Stimulated activated memory B cell treated with anti-CD40 and anti-IgM and Interleukin-4, amounts not matched to agents 10 μg/mL and 1 μg/mL and 100 μg/mL, for 72 hours (primary cell): Measurements from ENCODE around the gene ADD2.

ENCODE experiments used
- ATAC-seq: fragments of 150-1000 bp; cut with Tn5 transposase; 2 replicates; pipeline ENCODE4 v1.10.0; 2021
- H3K27ac Mint-ChIP-seq: one replicate; pipeline ENCODE4 v1.8.0; 2022; ENCODE audit warnings: mild to moderate bottlenecking, mixed read lengths
- H3K27me3 Mint-ChIP-seq: one replicate; pipeline ENCODE4 v1.8.0; 2022; ENCODE audit warnings: mixed read lengths
- H3K36me3 Mint-ChIP-seq: one replicate; pipeline ENCODE4 v1.8.0; 2022; ENCODE audit warnings: mixed read lengths
- H3K4me1 Mint-ChIP-seq: one replicate; pipeline ENCODE4 v1.8.0; 2022; ENCODE audit warnings: mixed read lengths
- H3K4me3 Mint-ChIP-seq: one replicate; pipeline ENCODE4 v1.8.0; 2022; ENCODE audit warnings: mild to moderate bottlenecking, moderate library complexity, mixed read lengths
- H3K9me3 Mint-ChIP-seq: one replicate; pipeline ENCODE4 v1.8.0; 2022; ENCODE audit warnings: mixed read lengths

The ADD2 gene

DNA sequence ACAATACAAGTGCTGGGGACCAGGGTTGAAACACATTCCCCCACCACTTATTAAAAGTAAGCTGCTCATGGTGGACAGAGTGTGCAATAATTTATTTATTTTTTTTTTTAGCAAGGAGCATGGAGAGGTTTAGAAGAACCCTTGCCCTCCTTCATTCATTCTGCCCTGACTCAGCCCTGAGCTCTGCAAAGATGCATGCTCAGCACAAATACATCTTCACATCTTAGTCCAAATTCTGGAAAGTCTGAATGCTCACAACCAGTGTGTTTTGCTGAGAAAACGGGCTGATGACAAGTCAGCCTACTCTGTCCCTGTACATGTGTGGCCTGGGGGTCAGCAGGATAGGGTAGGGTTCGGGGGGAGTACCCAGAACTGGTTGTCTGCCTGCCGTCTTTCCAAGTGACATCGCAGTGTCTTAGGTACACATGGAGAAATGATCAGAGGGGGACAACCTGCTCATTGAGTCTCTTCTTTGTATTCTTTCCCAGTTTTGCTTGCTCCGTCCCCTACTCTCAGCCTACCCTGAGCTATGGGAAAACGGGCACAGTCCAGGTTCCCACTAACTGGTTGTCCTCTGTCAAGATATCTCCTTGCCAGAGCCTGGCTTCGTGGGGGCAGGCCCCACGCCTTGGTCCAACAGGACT lies 76.4 kb downstream of the ADD2 start:
- no peak overlapping the region for H3K4me3 Mint-ChIP-seq
- H3K4me1 Mint-ChIP-seq, result peaks cover 8% of the 10 kb centered on the region
- no peak for ATAC-seq

DNA sequence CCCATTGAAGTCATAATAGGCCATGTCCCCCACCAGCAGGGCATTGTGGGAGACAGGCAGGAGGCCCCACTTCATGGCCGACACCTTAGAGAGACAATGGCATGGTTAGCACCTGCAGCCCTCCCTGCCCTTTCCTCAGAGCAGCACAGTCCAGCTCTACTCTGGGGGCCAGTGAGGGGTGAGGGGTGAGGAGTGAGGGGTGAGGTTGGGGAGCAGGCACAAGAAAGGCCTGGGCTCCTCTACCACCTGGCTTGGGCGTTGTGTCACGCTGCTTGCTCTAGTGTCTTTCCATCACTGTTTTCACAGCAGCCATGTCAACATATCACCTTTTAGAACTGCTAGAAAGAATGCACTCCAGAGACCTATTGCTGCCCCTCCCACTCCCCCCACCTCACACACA lies 77.2 kb downstream of the ADD2 start:
- Mint-ChIP-seq H3K36me3 (peaks cover 52% of the 10 kb centered on the region), H3K4me3 (no peak overlapping the region), H3K27me3 (no peaks in the 10 kb centered on the region), H3K9me3 (no peaks in the 10 kb centered on the region), H3K27ac (no peak overlapping the region), H3K4me1 (peaks cover 9% of the 10 kb centered on the region)
- ATAC-seq, result no peak

More for the DNA sequence above, 76.4 kb downstream of the ADD2 start:
- Mint-ChIP-seq H3K27me3 (no peaks in the 10 kb centered on the region), H3K36me3 (peaks cover 52% of the 10 kb centered on the region), H3K9me3 (no peaks in the 10 kb centered on the region), H3K27ac (no peak overlapping the region)

DNA sequence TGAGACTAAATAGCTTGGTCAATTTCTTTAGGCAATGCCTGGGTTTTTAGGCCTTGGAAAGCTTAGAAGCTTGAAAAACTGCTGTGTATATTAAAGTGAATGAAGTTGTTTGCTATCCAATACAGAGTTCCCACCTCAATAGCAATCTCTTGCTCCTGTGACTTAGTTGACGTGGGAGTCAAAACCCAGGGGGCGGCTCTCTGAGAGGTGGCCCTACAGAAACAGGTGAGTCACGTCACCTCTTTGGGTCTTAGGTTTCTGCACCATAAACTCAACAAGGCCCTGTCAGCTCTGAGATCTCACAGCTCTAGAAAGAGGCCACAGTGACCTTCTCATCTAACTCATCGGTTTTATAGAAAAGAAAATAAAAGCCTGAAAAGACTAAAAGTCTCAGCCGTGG lies 79.6 kb downstream of the ADD2 start:
- no peak overlapping the region for H3K27ac Mint-ChIP-seq
- H3K4me1 Mint-ChIP-seq, result peaks cover 9% of the 10 kb centered on the region

DNA sequence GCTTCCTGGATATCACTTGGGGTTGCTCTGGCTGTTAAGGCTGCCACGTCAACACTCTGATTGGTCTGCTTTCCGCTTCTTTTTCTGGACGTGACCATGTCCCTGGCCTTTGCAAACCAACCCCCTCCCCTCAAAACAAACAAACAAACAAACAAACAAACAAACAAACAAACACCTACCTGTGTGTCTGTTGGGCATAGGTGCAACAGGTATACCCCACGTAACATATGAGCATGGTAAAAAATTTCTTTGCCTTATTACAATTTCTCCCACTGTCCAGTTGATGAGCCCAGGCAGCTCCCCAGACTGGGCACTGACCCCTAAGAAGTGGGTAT lies 80.6 kb downstream of the ADD2 start:
- Mint-ChIP-seq H3K27ac (no peak overlapping the region), H3K4me1 (peaks cover 9% of the 10 kb centered on the region), H3K4me3 (no peak overlapping the region), H3K36me3 (peaks cover 39% of the 10 kb centered on the region), H3K9me3 (no peaks in the 10 kb centered on the region), H3K27me3 (no peaks in the 10 kb centered on the region)
- no peak for ATAC-seq

More for the DNA sequence above, 79.6 kb downstream of the ADD2 start:
- ATAC-seq, result no peak
- H3K9me3 Mint-ChIP-seq, result no peaks in the 10 kb centered on the region
- H3K36me3 Mint-ChIP-seq, result peaks cover 47% of the 10 kb centered on the region
- H3K4me3 Mint-ChIP-seq, result no peak overlapping the region
- no peaks in the 10 kb centered on the region for H3K27me3 Mint-ChIP-seq

DNA sequence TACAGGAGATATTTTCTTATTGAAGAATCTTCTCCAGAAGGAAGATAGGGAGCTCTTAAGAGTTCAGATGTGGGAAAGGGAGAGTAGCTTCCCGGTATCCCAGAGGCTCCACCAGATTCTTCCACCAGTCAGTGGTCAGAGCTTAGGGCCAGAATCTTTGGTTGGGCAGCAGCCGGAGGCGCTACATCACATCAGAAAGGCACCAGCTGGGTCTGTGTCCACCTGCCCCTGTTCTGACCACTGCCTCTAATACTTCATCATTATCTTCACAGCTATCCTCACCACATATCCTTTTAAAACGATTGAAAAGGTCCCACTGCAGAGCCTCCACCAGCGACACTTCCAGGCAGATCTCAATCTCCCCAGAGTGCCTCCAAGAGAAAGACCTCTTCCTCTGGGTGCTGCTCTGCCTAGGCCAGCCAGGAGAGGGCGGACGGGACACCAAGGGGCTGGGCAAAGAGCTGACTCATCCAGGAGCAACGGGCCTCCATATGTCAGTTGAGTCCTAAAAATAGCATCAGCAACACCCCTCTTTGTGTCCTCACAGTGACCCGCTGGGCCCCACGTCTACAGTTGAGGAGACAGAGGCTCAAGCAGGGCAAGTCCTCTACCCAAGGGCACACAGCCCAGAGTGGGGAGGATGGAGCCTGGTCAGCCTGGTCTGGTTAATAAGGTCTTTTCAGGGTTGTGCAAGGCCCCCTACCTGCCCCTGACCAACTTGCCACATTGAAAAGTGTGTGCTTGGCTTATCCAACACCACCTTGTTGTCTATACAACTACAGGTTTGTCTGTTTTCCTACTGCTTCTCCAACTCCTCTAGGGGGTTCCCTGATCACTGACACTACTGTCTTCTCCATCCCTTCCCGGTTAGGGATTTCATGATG lies 81.2 kb downstream of the ADD2 start:
- ATAC-seq, result peak; percentile 70
- no peak overlapping the region for H3K4me3 Mint-ChIP-seq
- peaks cover 33% of the 10 kb centered on the region for H3K36me3 Mint-ChIP-seq
- H3K27me3 Mint-ChIP-seq, result no peaks in the 10 kb centered on the region
- peaks cover 9% of the 10 kb centered on the region for H3K4me1 Mint-ChIP-seq
- no peak overlapping the region for H3K27ac Mint-ChIP-seq
- no peaks in the 10 kb centered on the region for H3K9me3 Mint-ChIP-seq

DNA sequence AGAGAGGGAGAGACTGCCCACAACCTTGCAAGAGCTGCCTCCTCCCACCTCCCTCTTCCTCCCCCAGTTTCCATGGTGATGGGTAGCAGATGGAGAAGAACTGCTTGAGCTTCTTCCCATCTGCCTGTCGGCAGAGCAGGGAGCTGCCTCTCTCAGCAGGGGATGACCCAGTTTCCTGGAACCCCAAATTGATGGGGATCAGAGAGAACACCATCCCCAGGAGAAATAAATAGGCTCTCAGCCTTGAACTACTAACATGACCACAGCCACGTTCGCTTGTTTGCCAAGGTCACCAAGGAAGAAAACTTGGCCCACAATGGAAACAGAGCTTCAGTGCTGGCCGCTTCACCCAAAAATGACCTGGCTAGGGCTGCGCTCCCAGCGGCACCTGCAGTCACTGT lies 82.2 kb downstream of the ADD2 start:
- H3K27me3 Mint-ChIP-seq, result no peaks in the 10 kb centered on the region
- no peak overlapping the region for H3K27ac Mint-ChIP-seq
- H3K4me3 Mint-ChIP-seq, result no peak overlapping the region
- peaks cover 30% of the 10 kb centered on the region for H3K36me3 Mint-ChIP-seq
- H3K9me3 Mint-ChIP-seq, result no peaks in the 10 kb centered on the region
- ATAC-seq, result no peak
- H3K4me1 Mint-ChIP-seq, result peaks cover 9% of the 10 kb centered on the region

DNA sequence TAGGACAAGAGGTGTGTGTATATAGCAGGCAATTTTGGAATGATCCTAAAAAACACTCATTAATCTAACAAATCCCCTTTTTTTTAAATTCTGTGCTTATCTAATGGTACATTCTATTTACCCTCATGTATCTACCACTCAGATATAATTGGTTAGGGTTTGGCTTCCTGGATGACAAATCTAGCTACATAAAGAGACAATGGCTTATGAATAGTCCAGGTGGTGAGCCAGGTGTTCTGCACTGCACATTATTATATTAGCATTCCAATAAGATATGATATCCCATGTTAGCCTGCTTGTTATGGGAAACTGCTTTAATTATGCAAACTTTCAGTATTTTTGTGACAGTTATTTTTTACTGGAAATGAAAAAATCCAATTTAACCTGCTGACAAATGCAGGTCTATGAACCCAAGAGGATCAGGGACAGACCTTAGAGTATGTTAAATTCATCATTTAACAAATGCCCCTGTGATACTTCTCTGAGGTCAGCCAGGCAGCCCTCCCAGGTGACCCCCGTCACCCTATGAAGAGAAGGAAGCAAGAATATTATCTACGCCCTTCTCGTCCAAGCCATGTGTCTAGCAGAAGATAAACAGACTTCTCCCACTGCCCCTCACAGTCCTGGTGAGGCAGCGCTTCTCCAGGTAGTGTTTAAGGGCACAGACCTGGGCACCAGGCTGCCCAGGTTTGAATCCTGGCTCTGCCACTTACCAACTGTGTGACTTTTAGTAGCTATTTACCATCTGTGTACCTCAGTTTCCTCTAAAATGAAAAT lies 83.0 kb downstream of the ADD2 start:
- peaks cover 30% of the 10 kb centered on the region for H3K36me3 Mint-ChIP-seq
- no peaks in the 10 kb centered on the region for H3K27me3 Mint-ChIP-seq

DNA sequence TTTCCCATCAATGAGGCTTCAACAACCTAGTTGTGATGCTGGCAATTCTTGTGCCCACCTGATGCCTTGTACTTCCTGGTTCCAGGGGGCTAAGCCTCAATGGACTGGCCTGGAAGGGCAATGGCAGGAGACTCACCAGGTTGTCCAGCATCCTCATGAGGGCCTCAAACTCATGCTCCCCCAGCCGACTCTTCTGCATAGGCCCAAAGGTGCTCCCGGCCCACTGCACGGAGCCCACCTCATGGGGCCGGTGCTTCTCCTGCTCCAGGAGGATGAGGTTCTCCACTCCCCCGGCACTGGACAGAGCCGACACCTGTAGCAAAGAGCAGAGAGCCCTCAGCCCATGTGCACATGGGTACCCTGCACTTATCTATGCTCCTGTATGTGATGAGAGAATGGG lies 84.5 kb downstream of the ADD2 start:
- Mint-ChIP-seq H3K36me3 (peaks cover 30% of the 10 kb centered on the region), H3K9me3 (no peaks in the 10 kb centered on the region), H3K27me3 (no peaks in the 10 kb centered on the region), H3K4me1 (peaks cover 9% of the 10 kb centered on the region), H3K27ac (no peak overlapping the region), H3K4me3 (no peak overlapping the region)
- ATAC-seq, result no peak

More for the DNA sequence above, 83.0 kb downstream of the ADD2 start:
- Mint-ChIP-seq H3K9me3 (no peaks in the 10 kb centered on the region), H3K4me1 (peaks cover 9% of the 10 kb centered on the region), H3K4me3 (no peak overlapping the region), H3K27ac (no peak overlapping the region)
- ATAC-seq, result no peak

DNA sequence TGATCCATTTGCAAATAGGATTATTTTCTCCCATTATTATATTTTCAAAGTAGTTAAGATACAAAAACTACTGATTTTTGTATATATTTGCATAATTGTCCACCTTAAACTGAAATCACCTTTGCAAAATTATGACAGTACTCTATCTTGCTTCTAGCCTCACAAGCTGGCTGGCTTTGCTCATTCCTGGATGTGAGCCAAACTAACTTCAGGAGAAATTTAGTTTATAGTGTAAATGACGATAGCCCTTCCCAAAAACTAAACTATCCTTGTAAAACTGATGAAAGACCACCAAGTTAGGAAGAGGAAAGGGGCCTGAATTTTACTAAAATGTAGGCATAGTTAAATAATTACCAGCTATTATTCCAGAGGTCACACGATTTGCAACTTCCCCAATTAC lies 87.3 kb downstream of the ADD2 start:
- Mint-ChIP-seq H3K4me3 (no peak overlapping the region), H3K27me3 (no peaks in the 10 kb centered on the region), H3K27ac (no peak overlapping the region)

DNA sequence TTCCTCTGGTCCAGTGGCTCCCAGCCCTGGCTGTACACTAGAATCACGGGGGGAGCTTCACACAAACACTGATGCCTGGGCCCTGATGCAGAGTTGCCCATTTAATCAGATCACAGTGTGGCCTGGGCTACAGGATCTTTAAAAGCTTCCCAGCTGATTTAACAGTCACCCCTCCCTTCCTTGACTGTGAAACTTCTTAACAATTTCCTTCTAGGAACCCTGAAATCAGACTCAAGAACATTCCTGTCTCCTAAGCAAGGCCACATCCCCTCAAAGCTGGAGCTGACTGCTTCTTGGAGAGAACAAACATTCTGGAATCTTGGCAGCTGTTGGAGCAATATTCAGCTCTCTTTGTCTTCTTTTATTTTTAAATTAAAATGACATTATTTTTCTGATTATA lies 88.7 kb downstream of the ADD2 start:
- H3K4me1 Mint-ChIP-seq, result no peaks in the 10 kb centered on the region
- no peaks in the 10 kb centered on the region for H3K27me3 Mint-ChIP-seq
- ATAC-seq, result no peak
- H3K4me3 Mint-ChIP-seq, result no peak overlapping the region
- no peaks in the 10 kb centered on the region for H3K9me3 Mint-ChIP-seq
- no peak overlapping the region for H3K27ac Mint-ChIP-seq
- peaks cover 54% of the 10 kb centered on the region for H3K36me3 Mint-ChIP-seq

More for the DNA sequence above, 87.3 kb downstream of the ADD2 start:
- Mint-ChIP-seq H3K36me3 (peaks cover 43% of the 10 kb centered on the region), H3K9me3 (no peaks in the 10 kb centered on the region), H3K4me1 (no peaks in the 10 kb centered on the region)
- ATAC-seq, result no peak

DNA sequence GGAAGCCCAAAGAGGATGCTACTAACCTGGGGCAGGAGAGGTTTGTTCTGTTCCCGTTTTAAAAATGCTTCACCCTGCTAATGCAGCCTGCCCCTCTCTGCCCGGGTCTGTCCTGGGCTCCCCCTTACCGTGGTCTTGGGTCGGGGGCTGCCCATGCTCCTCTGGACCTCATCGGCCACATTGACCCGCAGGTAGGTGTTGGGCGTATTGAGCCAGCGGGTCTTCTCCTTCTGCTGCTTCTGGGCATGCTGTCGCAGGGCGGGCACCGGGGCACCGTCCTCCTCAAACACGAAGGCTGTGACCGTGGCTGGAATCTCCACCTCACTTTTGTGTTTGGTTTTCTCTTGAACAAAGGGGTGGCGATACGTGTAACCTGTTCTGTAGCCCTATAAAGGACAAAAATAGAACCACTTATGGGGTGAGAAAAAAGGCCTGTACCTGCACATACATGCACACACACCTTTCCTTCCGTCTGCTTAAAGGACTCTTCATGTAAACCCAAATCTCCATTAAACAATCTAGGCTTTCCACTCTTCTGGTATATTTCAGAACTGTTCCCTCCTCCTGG lies 89.3 kb downstream of the ADD2 start:
- Mint-ChIP-seq H3K9me3 (no peaks in the 10 kb centered on the region), H3K4me1 (no peaks in the 10 kb centered on the region), H3K36me3 (peaks cover 55% of the 10 kb centered on the region), H3K4me3 (no peak overlapping the region), H3K27me3 (no peaks in the 10 kb centered on the region), H3K27ac (no peak overlapping the region)
- ATAC-seq, result peak; percentile 42

DNA sequence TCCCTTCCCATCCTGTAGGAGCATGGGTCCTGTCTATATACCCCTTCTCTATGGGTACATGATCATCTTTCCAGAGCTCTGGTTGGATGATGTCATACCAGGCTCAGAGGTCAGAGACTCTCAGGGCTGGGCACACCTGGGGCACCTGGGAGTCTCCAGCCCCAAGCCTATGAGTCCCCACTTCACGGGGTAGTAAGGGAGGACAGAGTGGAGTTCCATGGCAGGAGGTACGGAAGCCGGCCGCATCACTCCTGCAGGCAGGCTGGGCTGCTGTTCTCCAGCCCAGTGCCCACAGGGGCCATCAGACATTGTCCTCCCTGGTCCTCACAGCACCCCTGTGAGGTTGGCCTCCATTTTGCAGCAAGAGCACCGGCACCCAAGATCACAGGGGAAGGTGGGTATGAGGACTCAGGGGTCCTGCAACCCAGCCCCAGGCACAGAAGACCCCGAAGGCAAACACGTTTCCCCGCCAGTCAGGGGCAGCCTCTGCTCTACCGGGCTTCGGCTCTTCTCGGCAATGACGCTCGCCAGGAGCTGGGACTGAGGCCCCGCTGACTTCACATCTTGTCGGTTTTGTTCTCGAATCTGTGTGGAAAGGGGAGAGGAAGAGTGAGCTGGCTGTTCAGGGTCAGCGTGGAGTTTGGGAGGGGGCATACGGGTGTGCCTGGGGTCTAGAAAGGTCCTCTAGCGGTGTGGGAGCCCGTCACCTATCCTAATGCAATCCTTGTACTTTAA lies 91.5 kb downstream of the ADD2 start:
- H3K9me3 Mint-ChIP-seq, result no peaks in the 10 kb centered on the region
- peaks cover 54% of the 10 kb centered on the region for H3K36me3 Mint-ChIP-seq
- H3K27ac Mint-ChIP-seq, result no peak overlapping the region
- no peak overlapping the region for H3K4me3 Mint-ChIP-seq
- H3K4me1 Mint-ChIP-seq, result no peaks in the 10 kb centered on the region
- no peak for ATAC-seq
- H3K27me3 Mint-ChIP-seq, result no peaks in the 10 kb centered on the region

DNA sequence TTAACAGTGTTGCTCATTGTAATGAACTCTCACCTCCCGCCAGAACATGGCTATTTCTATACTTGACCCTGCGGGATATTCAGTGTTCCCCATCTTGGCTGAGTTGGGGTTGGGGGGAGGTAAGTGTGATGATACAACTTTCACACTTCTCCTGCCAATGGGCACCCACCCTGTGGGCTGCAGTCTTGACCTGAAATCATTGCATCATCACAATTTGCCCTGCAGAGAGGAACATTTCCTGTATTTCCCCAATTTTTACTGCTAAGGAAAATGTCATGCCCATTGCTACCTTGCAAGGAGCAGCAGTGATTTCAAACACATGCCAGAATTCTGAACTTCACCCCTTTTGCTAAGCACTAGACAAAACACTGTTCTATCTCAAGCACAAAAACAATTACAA lies 92.1 kb downstream of the ADD2 start:
- no peaks in the 10 kb centered on the region for H3K4me1 Mint-ChIP-seq
- H3K4me3 Mint-ChIP-seq, result no peak overlapping the region
- no peak for ATAC-seq
- H3K9me3 Mint-ChIP-seq, result no peaks in the 10 kb centered on the region
- no peak overlapping the region for H3K27ac Mint-ChIP-seq
- H3K36me3 Mint-ChIP-seq, result peaks cover 54% of the 10 kb centered on the region
- no peaks in the 10 kb centered on the region for H3K27me3 Mint-ChIP-seq

DNA sequence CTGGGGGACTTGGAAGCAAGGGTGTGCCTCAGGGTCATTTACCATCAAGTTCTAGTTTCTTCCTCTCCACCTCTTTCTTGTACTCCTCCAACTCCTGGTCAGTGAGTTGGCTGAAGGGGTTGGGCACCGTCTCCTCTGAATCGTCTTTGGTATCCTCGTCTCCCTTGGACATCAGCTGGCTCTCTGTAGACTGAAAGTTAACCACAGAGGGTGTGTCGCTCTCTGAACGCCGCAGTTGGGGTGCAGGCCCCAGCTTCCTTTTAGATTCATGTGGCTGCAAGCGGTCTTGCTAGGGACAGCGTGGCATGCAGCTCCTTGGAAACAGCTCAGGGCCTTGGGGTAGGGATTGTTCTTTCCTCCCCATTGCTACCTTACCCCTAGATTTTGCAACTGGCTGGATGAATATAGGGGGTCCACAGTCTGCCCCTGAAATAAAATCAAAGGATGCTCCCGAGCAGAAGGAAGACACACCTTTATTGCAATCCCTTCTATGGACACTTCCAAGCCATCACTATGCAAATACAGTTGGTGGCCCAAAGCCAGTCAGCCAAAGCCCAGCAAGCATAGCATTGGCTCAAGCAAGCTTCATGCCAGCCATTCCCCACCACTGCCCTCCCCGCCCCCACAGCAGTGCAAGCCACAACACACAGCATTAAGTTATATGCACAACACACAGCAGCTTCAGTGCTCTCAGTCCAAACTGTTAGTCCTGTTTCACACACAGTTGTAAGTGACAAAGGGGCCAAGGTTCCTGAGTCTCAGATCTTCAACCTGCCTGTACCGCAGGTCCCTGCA lies 93.2 kb downstream of the ADD2 start:
- no peaks in the 10 kb centered on the region for H3K4me1 Mint-ChIP-seq
- peaks cover 54% of the 10 kb centered on the region for H3K36me3 Mint-ChIP-seq
- H3K27ac Mint-ChIP-seq, result no peak overlapping the region
- no peaks in the 10 kb centered on the region for H3K9me3 Mint-ChIP-seq
- no peak overlapping the region for H3K4me3 Mint-ChIP-seq
- no peak for ATAC-seq
- no peaks in the 10 kb centered on the region for H3K27me3 Mint-ChIP-seq
